GM19023 (cell line): ENCODE data around the gene TMC3.
"Not testable (repeated sequence)": the region's sequence is repeated elsewhere in the genome, so short reads cannot be mapped to it uniquely, and the experiment has no call there.

Experiments
- ATAC-seq: cut with Tn5 transposase; IDR thresholded peaks from one replicate; pipeline ENCODE4 v1.9.1; 2021; ENCODE audit warnings: mild to moderate bottlenecking, moderate library complexity; ENCODE audit not compliant: unreplicated experiment

TMC3 gene

DNA sequence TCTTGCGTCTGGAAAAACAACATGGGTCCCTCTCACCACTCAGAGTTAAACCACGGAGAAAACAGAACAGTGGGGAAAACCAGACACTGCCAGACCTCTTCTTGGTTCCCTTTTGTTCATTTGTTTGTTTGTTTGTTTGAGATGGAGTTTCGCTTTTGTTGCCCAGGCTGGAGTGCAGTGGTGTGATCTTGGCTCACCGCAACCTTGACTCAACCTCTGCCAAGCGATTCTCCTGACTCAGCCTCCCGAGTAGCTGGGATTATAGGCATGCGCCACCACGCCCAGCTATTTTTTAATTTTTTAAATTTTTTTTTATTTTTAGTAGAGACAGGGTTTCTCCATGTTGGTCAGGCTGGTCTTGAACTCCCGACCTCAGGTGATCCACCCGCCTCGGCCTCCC is 25.3 kb downstream of the TMC3 start:
- ATAC-seq = not testable (repeated sequence)

DNA sequence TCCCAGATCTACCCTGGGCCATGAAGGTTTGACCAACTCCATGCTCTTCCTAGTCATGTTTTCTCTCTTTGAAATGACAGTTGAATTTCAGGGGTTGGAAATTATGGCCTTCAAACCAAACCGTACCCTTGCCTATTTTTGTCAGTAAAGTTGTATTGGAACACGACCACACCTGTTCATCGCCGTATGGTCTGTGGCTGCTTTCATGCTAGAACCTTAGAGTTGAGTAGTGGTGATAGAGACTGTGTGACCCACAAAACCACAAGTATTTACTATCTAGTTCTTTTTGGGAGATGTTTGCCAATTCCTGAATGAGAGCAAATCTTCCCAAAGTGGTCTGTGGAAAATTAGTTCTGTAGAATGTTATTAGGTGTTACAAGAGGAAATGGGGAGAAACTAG is 26.1 kb downstream of the TMC3 start:
- ATAC-seq = no peak

DNA sequence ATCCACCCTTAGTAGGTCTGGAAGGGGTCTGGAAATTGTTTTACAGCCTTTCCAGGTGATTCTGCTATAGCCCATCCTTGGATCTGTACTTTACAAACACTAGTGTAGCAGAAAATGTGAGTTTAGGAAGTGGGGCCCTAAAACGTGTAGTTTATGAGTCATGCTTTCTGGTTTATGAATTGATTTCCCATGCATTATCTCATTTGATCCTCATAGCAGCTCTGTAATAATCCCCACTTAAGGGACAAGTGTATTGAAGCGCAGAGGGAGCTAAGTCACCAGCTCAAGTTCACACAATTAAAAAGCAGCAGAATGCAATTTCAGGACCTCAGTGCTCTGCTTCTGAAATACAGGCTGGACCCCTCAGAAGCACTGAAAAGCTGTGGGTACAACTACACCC is 27.4 kb downstream of the TMC3 start:
- no peak for ATAC-seq

DNA sequence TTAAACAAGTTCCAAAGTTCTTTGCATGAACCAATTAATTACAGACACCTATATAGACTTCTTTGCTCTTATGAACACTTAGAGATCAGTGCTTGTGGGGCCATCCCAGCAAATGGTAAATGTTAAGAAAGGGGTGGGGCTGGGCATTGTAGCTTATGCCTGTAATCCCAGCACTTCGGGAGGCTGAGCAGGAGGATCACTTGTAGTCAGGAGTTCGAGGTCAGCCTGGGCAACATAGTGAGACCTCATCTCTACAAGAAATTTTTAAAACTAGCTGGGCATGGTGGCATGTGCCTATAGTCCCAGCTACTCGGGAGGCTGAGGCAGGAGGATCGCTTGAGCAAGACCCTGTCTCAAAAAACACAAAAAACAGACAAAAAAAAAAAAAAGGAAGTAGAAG is 30.6 kb downstream of the TMC3 start:
- ATAC-seq = no peak

DNA sequence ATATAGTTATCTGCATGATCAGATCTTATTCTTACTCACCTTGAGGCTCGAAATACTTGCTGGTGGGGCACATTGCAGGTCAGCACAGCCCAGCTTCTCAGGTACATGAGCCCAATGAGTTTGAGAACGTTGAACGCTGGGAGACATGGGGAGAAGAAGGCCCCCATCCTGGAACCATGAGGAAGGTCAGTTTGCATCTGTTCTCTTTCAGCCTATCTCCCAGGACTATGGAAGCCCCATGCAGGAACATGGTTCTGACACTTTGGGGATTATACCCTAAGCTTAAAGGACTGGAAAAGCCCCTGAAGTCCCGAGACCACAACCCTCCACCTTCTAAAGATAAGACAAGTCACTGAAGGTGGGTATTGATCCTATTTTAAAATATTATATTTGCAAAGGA is 32.7 kb downstream of the TMC3 start:
- no peak for ATAC-seq

DNA sequence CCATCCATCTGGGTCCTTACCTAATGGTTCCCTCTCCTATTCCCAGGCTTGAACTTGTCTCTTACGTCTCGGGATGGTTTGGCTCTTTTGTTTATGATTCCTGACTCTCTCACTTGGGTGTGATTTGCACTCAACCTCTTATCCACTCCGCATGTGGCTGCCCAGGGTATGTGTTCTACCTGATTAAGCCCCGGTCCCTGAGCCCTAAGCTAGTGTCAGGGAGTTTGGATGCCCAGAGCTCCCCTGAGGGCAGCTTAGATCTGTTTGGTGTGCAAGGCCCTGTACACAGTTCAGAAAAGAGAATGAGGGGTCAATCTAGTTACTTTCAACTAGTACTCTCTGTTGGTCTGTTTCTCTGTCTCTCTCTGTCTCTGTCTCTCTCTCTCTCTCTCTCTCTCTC is 34.2 kb downstream of the TMC3 start:
- ATAC-seq = no peak

DNA sequence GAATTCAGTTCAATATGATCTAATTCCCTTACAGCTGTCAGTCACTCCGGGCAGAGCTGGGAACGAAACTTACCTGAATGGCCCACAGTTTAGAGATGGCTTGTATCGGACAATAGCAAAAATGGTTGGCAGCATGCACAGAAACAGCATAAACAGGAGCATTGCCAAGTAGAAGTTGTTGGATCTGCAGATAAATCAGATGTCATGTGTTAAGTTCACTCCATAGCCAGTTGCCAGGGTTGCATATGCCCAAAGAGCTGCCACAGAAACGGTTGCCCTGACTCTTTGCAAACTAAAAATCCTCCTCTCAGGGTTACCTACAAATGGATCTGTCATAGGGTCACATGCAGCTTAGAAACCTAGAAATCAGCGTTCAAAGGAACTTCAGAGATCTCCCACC is 34.7 kb downstream of the TMC3 start:
- no peak for ATAC-seq

DNA sequence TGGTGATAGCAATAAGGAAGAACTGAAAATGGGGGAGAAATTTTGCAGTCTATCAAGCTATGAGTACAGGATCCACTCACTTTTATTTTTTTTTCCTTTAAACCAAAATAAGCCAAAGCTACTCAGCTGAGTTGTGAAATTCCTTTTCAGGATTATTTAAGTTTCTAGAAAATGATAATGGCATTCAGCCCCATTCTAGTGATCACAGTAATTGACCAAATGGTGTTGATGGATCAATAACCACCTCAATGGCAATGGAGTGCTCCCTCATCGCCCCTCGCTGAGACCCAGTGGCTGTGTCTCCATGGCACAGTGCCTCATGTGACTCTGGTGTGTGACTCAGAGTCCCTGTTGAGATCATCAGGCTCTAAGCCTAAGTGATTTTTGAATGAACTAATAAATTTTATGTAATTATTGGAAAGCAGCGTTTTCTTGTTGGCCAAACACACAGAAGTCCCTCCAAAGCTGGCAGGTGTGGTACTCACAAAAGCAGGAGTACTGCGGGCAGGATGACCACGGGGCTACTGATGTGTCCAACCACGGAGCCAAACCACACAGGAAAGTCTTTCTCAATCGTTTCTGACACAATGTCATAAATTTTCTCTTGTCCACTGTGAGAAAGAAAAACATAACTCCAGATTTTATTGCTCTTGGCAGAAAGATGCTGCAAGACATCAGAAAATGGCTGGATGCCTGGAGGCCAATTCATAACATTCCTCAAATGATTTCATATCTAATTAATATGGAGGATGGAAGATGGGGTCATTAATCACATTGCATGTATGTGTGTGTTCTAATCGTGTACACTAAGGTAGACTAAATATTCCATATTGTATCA is 35.6 kb downstream of the TMC3 start:
- ATAC-seq = no peak

DNA sequence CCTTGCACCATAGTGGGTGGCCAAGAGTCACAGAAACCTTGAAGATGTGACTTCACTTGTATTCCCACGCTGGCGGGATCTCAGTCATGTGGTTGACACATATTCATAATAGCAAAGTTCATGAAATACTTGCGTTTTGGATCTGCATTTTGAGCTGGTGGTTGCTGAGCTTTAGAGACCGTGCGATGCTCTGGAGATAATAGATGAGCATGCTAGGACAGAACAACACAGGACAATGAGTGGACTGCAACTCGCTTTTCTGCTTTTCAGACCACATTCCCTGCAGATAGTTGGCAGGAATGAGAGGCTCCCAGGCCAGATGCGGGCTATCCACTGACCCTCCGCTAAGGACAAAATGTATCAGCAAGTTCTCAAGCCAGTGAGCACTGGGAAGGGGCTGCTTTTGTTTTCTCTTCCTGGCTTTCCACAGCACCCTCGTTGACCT is 36.3 kb downstream of the TMC3 start:
- ATAC-seq = no peak

DNA sequence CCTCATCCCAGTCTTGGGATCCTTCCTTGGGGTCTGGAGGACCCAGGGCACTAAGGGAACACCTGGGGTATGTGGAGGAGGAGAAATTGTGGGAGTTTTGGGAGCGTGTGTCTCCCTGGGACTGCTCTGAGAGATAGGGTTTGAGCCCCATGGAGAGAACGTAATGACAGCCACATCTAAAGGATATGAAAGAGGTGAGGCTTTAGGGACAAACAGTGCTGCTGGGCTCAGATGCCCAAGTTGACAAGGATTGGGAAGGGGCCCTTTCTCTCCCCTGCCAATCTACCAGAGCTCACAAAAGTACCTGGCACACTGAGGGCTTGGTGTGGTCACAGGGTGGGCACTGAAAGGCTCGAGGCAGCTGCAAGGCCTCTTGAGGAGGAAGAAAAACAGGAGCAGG is 36.8 kb downstream of the TMC3 start:
- no peak for ATAC-seq

DNA sequence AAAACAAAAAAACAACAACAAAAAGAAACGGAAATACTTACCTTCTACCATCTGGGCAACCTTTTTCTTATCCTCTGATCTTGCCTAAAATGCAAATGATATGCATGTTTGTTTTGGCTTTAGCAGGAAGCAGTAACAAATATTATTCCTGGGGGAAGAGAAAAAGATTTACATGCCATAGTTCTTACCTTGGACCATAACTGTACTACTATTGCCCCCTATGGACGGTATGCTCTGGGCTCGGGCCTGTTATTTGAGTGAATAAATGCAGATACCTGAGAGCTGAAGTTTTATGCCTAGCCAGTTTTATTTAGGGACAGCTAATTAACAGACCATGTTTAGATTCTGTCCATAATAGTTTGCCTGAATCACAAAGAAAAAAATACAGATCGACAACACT is 37.4 kb downstream of the TMC3 start:
- ATAC-seq = no peak

DNA sequence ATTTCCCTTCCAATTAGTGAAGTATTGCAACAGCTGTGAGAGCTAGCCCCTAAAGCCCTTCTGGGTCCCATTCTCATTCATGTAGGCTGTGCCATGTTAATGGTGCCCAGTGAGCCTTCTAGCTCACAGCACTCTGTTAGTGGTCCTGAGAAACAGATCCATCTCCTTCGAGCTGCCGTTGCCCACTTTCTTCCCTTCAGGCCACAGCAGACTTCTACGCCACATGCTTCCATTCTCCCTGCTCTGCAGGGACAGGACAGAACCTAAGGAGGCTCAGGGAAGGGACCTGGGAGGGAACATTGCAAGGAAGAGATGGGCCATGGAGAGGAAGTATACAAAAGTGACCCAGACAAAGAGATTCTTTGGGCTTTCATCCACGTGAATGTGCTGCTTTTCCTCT is 38.4 kb downstream of the TMC3 start:
- ATAC-seq = no peak

DNA sequence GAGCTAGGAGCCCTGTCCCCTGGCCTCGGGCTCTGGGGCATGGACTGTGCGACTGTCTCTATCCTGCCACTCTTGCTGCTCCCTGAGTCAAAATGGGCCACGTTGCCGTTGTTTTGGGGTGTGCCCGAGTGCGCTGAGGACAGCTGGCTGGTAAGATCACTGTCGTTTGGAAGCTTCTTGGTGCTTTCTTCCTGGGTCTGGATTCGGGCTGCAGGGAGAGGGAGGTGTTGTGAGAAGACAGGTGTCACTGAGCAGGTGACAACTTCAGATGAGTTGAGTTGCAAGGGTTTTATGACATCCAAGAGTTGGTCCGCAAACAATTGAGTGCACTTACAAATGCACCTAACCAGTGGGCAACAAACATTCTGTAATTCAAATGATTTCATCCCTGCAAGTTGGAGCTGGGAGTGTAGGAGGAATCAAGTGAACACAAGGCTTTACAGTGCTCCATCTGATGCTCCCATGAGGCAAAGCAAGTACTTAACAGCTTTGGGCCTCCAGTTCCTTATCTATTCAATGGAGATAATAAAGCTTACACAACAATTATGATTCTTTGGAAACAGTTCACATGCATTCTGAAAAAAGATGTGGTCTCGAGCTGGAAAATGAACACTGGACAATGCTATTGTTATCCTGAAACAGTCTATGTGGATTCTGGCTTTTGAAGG is 39.1 kb downstream of the TMC3 start:
- no peak for ATAC-seq

DNA sequence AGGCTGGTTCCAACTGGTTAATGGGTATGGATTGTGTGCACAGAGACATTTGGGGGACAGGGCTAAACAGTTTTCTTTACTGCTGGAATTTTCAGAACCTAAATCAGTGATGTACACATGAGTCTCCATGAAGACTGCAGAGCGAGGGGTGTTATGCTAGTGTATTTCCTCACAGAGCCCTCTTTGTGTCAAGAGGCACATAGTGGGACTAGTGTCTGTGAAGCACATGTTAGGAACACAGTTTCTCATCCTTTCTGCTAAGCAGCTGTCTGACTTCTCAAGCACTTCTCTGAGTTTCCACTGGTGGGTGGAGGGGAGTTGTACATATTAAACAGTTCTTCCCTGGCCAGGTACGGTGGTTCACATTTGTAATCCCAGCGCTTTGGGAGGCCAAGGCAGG is 40.6 kb downstream of the TMC3 start:
- ATAC-seq = no peak

DNA sequence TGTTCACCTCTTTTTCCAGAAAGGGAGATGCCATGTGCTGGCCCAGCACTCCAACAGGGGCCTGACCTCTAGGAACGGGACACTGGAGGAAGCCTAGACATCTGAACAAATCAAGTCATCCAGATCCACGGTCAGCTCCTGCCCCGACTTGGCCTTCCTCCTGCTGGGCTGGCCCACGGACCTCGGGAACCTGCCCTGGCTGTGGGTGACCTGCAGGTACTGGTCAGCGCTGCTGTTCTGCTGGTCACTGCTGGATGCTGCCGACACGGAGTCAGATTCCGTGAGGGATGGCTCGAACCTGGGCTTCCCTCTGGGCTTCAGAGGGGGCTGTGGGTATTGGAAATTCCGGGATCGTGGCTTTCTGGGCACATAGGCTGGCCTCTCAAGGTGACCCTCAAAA is 41.7 kb downstream of the TMC3 start:
- ATAC-seq = no peak

DNA sequence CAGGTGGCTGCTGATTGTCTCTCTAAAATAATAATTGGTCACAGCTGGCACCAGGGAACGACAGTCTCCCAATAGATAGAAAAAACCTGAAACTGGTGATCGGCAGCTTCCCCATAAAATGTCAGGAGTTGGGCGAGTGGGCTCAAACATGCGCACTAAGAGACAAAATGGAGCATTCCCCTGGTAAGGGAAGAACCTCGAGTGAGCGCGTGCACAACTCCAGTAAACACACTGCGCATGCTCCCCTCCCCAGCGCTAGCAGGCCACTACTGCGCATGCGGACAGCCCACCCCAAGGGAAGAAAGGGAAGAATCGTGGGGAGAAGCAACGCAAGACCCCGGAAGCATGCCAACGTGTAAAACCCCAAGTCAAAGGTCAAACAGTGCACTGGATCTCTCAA is 42.4 kb downstream of the TMC3 start:
- no peak for ATAC-seq

DNA sequence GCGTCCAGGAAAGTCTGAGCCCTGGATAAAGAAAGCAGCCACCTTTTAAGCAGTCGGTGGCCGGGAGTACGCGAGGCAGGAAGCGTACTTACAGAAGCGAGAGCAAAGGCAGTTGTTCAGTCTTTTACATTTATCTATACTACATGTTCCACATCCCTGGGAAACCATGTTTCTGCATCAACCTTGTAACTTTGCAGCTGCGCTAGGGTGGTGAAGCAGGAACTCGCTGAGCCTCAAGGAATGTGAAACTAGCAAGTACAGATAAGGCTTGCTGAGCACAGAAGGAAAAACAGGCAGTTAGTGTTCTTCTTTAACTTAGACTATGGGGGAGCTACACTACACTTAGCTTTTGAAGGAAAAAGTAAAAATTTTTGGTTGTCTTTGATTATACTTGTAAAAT is 42.9 kb downstream of the TMC3 start:
- not testable (repeated sequence) for ATAC-seq

DNA sequence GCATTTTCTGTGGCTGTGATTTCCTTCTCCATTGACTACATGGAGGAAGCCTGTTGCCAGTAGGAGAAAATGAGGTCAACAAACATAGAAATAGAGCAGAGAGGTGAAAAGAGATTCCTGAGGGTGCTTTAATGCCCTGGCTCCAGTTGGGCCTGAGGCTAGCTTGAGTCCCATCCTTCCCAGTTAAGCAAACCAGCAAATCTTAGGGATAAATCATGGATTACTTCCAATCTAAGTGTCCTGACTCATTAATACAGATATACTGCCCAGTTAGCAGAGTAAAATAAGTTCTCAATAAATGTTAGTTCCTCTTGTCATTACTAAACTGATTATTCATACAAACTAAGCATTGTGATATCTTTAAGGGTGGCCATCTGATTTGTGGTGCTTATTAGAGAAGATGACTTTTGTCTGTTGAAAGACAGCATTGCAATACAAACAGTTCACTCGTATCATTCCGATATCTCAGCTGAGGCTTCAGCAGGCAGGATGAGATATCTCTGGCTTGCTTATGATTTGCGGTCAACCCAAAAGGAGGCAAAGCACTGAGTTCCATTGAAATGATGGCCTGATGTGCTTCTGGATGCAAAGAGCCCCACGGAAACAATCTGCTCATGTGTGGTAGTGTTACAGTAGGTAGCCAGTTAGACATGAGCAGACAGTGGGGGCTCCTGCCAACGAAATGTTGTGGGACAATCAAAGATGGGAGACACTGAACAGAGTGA is 43.5 kb downstream of the TMC3 start:
- ATAC-seq = no peak

DNA sequence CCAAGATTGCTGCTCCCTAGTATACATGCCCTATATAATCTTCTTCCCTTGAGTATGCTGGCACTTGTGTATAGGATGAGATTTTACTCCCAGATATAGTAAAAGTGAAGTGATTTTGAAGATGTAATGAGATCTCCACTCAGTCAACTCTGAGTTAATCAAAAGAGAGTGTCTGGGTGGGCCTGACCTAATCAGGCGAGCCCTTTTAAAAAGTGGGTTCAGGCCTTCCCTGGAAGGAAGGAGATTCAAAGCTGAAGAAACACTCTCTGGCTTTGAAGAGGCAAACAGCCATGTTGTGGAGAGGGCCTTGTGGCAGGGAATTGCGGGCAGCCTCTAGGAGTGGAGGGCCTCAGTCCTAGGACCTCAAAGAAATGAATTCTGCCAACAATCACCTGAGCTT is 44.6 kb downstream of the TMC3 start:
- ATAC-seq = no peak

DNA sequence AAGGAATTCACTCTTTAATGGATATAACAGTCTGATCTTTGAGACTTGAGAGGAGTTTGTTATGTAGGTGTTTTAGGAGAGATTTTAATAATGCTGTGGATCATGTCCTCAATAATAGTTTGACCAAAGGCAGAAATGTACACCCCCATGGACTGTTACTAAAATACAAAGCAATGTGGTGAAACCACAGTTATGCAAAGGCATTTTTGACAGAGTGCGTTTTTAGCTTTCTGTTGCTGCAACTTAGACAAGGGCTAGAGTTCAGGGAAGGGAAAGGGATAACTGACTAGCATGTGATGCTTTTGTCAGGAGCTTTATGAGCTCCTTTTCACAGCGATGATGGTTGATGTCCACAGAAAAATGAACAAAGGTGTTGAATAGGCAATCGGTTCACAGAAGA is 46.5 kb downstream of the TMC3 start:
- ATAC-seq = no peak

DNA sequence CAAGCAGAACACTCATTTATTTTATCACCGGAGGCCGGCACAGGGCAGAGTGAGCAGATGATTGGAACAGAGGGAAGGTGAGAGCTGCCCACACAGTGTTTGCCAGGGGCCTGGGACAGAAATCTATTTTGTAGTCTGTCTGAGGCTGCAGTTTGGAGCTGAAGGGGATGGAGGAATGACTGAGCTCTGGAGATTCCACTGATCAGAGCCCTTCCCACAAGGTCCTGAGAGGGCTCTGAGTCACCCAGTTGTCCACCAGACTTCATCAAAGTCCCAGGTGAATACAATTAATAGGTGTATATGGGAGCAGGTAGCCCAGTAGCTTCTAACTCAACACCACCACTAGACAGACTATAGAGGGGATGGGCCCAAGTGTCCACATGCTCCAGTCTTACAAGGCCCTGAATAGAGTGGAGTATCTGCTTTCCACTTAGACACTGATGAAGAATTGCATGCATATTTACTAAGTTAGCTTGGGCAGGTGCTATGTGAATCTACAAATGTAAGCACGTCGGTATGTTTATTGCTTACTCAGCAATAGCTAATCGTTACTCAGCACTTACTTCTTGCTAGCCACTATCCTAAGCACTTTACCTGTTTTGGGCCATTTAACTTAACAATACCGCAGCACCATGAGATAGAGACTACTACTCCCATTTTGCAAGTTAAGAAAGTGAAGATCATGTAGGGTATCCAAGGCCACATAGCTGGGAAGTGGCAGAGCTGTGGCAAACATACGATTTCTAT is 47.4 kb downstream of the TMC3 start:
- no peak for ATAC-seq
